Spleen (tissue), 11 donors: Measurements from ENCODE around the gene OTOP1. TPM values are rescaled to one million over a fixed set of nuclear protein-coding genes. Genes with fewer than 3 reads are reported as not detected.
"Not testable (repeated sequence)": the region's sequence is repeated elsewhere in the genome, so short reads cannot be mapped to it uniquely, and the experiment has no call there.

Source experiments
- DNase-seq: peaks from one replicate; pipeline ENCODE4 v3.0.0-alpha.2; 2020
- H3K27ac ChIP-seq, 8 donors: fragments of 200-600 bp; sonication (generic) in 7 of 8; 1 replicate in 4 of 8; 2 replicates in 4 of 8; pipeline versions ENCODE4 v1.5.0 to v1.8.0; 2016 to 2021; ENCODE audit warnings: inconsistent platforms in 4 of 8, mild to moderate bottlenecking in 4 of 8, moderate library complexity in 1 of 8
- H3K27me3 ChIP-seq, 7 donors: fragments of 200-600 bp; sonication (generic) in 6 of 7; replicated peaks in 1 of 7; 1 replicate in 4 of 7; 2 replicates in 3 of 7; pipeline versions ENCODE4 v1.5.0 to v1.8.0; 2016 to 2021; ENCODE audit warnings: inconsistent platforms in 3 of 7, mild to moderate bottlenecking in 1 of 7
- H3K36me3 ChIP-seq, 6 donors: fragments of 200-600 bp; sonication (generic) in 5 of 6; 1 replicate in 4 of 6; 2 replicates in 2 of 6; pipeline versions ENCODE4 v1.5.0 to v1.8.0; 2016 to 2021; ENCODE audit warnings: inconsistent platforms in 2 of 6
- H3K4me1 ChIP-seq, 6 donors: fragments of 200-600 bp; sonication (generic) in 5 of 6; 1 replicate in 3 of 6; 2 replicates in 3 of 6; pipeline versions ENCODE4 v1.5.0 to v1.8.0; 2016 to 2021; ENCODE audit warnings: inconsistent platforms in 3 of 6
- H3K4me3 ChIP-seq, 8 donors: fragments of 200-600 bp; sonication (generic) in 7 of 8; 1 replicate in 4 of 8; 2 replicates in 4 of 8; pipeline versions ENCODE4 v1.5.0 to v1.8.0; 2016 to 2021; ENCODE audit warnings: inconsistent platforms in 4 of 8, mild to moderate bottlenecking in 4 of 8, moderate library complexity in 2 of 8
- H3K9me3 ChIP-seq, 8 donors: fragments of 200-600 bp; sonication (generic) in 7 of 8; 1 replicate in 4 of 8; 2 replicates in 4 of 8; pipeline versions ENCODE4 v1.5.0 to v1.8.0; 2016 to 2021; ENCODE audit warnings: inconsistent platforms in 4 of 8
- CTCF ChIP-seq, 11 experiments: fragments of 200-600 bp in 7 of 11; fragments of 450-650 bp in 4 of 11; sonication (generic) in 4 of 11; IDR thresholded peaks in 8 of 11; conservative IDR thresholded peaks in 3 of 11; 1 replicate in 7 of 11; 2 replicates in 4 of 11; pipeline versions ENCODE4 v1.4.0 to v1.8.0; 2016 to 2021; ENCODE audit warnings: antibody characterized with exemption in 11 of 11, inconsistent platforms in 4 of 11, mild to moderate bottlenecking in 1 of 11
- POLR2A ChIP-seq, 3 donors: fragments of 450-650 bp; IDR thresholded peaks; one replicate each; pipeline ENCODE4 v1.5.1; 2017; ENCODE audit warnings: antibody characterized with exemption in 3 of 3, mild to moderate bottlenecking in 1 of 3
- POLR2AphosphoS5 ChIP-seq, 3 donors: sonication (generic); formaldehyde crosslinking; IDR thresholded peaks; one replicate each; pipeline ENCODE4 v1.5.1; 2017; ENCODE audit warnings: antibody characterized with exemption in 3 of 3
- WGBS, 5 donors: extraction: QIAGEN DNeasy Blood & Tissue Kit in 3 of 5; methylation state at CpG; one replicate each; pipeline versions ENCODE4 v1.1.5 to v1.1.7; 2013 to 2018; 5-methylcytosine and 5-hydroxymethylcytosine counted together
- intact Hi-C: fragments of 100-400 bp; cut with DNase I; formaldehyde crosslinking; loops from one replicate; pipeline ENCODE4 v1.15.0; 2023; ENCODE audit warnings: low total_unique reads
- polyA plus RNA-seq, 3 donors: library from polyadenylated mRNA; stranded (reverse); fragments of 200-250 nt; gene quantifications; one replicate each; pipeline ENCODE4 v1.2.1, GENCODE V29; 2013
- total RNA-seq, 7 donors: library from RNA; depleted of rRNA in 3 of 7; stranded (reverse); fragments of >200 nt in 3 of 7; fragmentation: NEBNext Ultra II Directional in 4 of 7; extraction: Animal tissue kit (Norgen Biotek cat#: 25700) in 4 of 7; gene quantifications; one replicate each; pipeline versions ENCODE4 v1.1.0 to v1.2.1, GENCODE V29; 2016 to 2021
- donor health status: healthy with polysubstance abuse.
- donor health status: DM: no; HTN: no; CAD: no; lungs with moderate emphysema.
- donor health status: DM: no; HTN: no; CAD: no.
- donor health status: Bipolar disorder and iron deficiency.
- donor health status: healthy.
- donor health status: DM: no; HTN: no; CAD: no.
- donor health status: DM: yes; HTN: yes; CAD: no.

The OTOP1 gene
- total and polyA plus RNA-seq, 10 donors = not detected

GRCh38 chr4:4248029-4248884 is 21.5 kb upstream of the OTOP1 start, which contains the start of gene TMEM128:
TMEM128 (minus strand) TSS chr4:4248223; CDS start chr4:4248202, 21 bp downstream.
- 1 to 4% (median 2%) methylated on average over 31 to 62 of the region's 62 CpGs for WGBS, 5 donors
- Histone ChIP-seq H3K36me3 (peaks cover 0 to 29% (median 23%) of the 10 kb centered on the region in 6 donors), H3K27me3 (peaks cover 0 to 3% (median 0%) of the 10 kb centered on the region in 7 donors), H3K9me3 (no peaks in the 10 kb centered on the region), H3K27ac (peak within 1 kb of the TSS; percentile 91 to 96 (median 94)), H3K4me3 (peak within 1 kb of the TSS; percentile 64 to 87 (median 80)), H3K4me1 (peaks cover 20 to 46% (median 29%) of the 10 kb centered on the region in 6 donors)
- intact Hi-C loops = no loop called here
- DNase-seq = peak; percentile 97
- peak in 1 of 3 donors; percentile 65 for TF ChIP-seq POLR2A (IDR thresholded peaks at IDR 0.05)
- TF ChIP-seq POLR2AphosphoS5 (IDR thresholded peaks at IDR 0.05) = peak; percentile 94 to 96 (median 95)
- TF ChIP-seq CTCF (IDR thresholded peaks at IDR 0.05 in 8 of 11, conservative IDR thresholded peaks at IDR 0.05 in 3 of 11) = peak in 9 of 11 experiments; percentile 16 to 52 (median 29)

- H3K9me3 ChIP-seq = no peaks in the 10 kb centered on the region
- H3K27ac ChIP-seq = peak overlapping the region; percentile 91 to 96 (median 94)
- H3K27me3 ChIP-seq = no peaks in the 10 kb centered on the region
- H3K4me3 ChIP-seq = peak overlapping the region; percentile 64 to 87 (median 80)
- 0 to 2% (median 1%) methylated on average over 10 to 12 of the region's 12 CpGs for WGBS, 5 donors
- H3K4me1 ChIP-seq = peaks cover 20 to 43% (median 29%) of the 10 kb centered on the region in 6 donors
- TF ChIP-seq POLR2AphosphoS5 (IDR thresholded peaks at IDR 0.05) = no peak
- no peak for TF ChIP-seq CTCF (IDR thresholded peaks at IDR 0.05 in 8 of 11, conservative IDR thresholded peaks at IDR 0.05 in 3 of 11)
- no peak for TF ChIP-seq POLR2A (IDR thresholded peaks at IDR 0.05)
- peaks cover 0 to 35% (median 26%) of the 10 kb centered on the region in 6 donors for H3K36me3 ChIP-seq
- intact Hi-C loops = no loop called here
- no peak for DNase-seq
Measured at GRCh38 chr4:4247696-4248028, 20.9 kb upstream of the OTOP1 start.

GRCh38 chr4:4245172-4245571 is 18.4 kb upstream of the OTOP1 start:
- H3K27me3 ChIP-seq = no peaks in the 10 kb centered on the region
- DNase-seq = peak; percentile 33
- WGBS, 5 donors = 82 to 100% (median 90%) methylated on average over 1 of the region's 1 CpG
- TF ChIP-seq POLR2A (IDR thresholded peaks at IDR 0.05) (no peak), POLR2AphosphoS5 (IDR thresholded peaks at IDR 0.05) (no peak), CTCF (IDR thresholded peaks at IDR 0.05 in 8 of 11, conservative IDR thresholded peaks at IDR 0.05 in 3 of 11) (no peak)
- no peaks in the 10 kb centered on the region for H3K9me3 ChIP-seq
- H3K4me1 ChIP-seq = peaks cover 20 to 42% (median 29%) of the 10 kb centered on the region in 6 donors
- H3K36me3 ChIP-seq = peaks cover 2 to 60% (median 46%) of the 10 kb centered on the region in 6 donors
- intact Hi-C loops = no loop called here
- H3K4me3 ChIP-seq = no peak overlapping the region
- H3K27ac ChIP-seq = no peak overlapping the region

- intact Hi-C loops = not testable (repeated sequence)
Measured at GRCh38 chr4:4239551-4239950, 12.8 kb upstream of the OTOP1 start.

More at GRCh38 chr4:4239551-4239950, 12.8 kb upstream of the OTOP1 start:
- H3K9me3 ChIP-seq, H3K27ac ChIP-seq, DNase-seq, H3K4me1 ChIP-seq, H3K4me3 ChIP-seq, H3K27me3 ChIP-seq: not testable (repeated sequence)
- 95 to 96% (median 96%) methylated on average over 3 of the region's 3 CpGs for WGBS, 5 donors
- H3K36me3 ChIP-seq = peaks cover 2 to 100% (median 72%) of the 10 kb centered on the region in 6 donors
